ENCODE measurements around the gene DNAAF8.

GRCh38 chr16:4754865-4755264 is 20.5 kb downstream of the DNAAF8 start:
- no peak for TF ChIP-seq SIN3A (IDR thresholded peaks at IDR 0.05; ENCODE audit: borderline replicate concordance, insufficient read depth, low read length)
- no peak for TF ChIP-seq POLR2AphosphoS5 (IDR thresholded peaks at IDR 0.05; ENCODE audit: low read depth, low read length)
